OCI-LY3 (cell line): Measurements from ENCODE around the gene PRODH2.

ENCODE experiments used
- EZH2phosphoT487 ChIP-seq: fragments of 200-600 bp; shearing (Covaris generic); IDR thresholded peaks from 2 replicates; pipeline ENCODE4 v1.6.1; 2018; ENCODE audit warnings: antibody characterized with exemption, mixed run types, low read depth
- TF ChIP-seq, protein P1 (sequence below): fragments of 200-600, 300-600 bp; sonication (generic); IDR thresholded peaks from 2 replicates; pipeline ENCODE4 v1.5.1; 2014; ENCODE audit warnings: antibody characterized with exemption, low read length, low read depth

- no peak for TF ChIP-seq EZH2phosphoT487
- TF ChIP-seq, protein P1, sequence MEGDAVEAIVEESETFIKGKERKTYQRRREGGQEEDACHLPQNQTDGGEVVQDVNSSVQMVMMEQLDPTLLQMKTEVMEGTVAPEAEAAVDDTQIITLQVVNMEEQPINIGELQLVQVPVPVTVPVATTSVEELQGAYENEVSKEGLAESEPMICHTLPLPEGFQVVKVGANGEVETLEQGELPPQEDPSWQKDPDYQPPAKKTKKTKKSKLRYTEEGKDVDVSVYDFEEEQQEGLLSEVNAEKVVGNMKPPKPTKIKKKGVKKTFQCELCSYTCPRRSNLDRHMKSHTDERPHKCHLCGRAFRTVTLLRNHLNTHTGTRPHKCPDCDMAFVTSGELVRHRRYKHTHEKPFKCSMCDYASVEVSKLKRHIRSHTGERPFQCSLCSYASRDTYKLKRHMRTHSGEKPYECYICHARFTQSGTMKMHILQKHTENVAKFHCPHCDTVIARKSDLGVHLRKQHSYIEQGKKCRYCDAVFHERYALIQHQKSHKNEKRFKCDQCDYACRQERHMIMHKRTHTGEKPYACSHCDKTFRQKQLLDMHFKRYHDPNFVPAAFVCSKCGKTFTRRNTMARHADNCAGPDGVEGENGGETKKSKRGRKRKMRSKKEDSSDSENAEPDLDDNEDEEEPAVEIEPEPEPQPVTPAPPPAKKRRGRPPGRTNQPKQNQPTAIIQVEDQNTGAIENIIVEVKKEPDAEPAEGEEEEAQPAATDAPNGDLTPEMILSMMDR: no peak
These were observed 10.8 kb downstream of the PRODH2 start for GRCh38 chr19:35801828-35802227.
